ENCODE results near the gene FHIP1A.

The FHIP1A gene

DNA sequence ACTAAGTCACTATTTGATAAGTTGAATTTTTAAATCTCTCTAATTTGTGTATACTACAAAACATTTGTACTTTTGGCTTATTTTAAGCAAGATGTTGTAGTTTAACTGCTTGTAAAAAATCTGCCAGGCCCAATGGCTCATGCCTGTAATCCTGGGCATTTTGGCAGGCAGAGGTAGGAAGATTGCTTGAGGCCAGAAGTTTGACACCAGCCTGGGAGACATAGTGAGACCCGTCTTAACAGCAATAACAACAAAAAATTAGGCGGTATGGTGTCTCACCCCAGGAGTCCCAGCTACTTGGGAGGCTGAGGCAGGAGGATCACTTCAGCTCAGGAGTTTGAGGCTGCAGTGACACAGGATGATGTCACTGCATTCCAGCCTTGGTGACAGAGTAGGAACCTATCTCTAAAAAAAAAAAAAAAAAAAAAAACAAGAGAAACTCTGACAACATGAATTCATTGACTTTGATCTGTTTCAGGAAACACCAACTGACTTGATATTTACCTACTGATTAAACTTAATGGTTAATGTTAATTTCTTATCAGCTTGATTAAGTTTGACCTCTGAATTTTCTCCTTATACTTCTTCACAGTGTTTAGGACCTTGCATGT, 8.9 kb downstream of the FHIP1A start:
- DNase-seq (ENCODE audit: low read depth), result no peak

DNA sequence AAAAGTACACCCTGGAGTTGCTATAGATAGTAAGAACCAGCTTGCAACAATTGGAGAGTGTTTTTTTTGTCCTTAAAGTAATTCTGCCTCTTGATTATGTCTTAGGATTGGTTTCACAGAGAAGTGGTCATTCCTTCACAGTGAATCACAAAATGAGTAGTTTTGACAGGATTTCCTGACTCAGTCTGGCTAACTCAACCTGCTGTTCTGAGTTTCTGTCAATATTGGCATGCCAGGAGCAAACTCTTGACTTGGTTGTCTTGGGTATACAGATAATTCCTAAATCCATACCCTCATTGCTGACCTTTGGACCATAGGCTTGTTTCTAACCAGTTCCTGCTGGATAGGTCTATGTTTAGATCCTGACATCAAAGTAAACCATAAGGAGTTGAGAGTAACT, 9.4 kb downstream of the FHIP1A start:
- no peak for DNase-seq (ENCODE audit: low read depth)

DNA sequence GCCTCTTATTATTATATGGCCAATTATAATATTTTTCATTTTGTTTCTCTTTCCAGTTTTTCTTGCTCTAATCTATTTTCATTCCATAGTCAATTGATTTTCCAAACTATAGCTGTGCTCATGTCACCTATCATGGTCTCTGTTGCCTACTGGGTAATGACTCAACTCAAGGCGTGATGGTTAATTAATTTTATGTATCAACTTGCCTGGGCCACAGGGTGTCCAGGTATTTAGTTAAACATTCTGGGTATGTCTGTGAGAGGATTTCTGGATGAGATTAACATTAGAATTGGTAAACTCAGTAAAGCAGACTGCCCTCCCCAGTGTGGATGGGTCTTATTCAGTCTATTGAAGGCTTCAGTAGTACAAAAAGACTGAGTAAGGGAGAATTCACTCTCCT, 9.9 kb downstream of the FHIP1A start:
- no peak for DNase-seq (ENCODE audit: low read depth)

DNA sequence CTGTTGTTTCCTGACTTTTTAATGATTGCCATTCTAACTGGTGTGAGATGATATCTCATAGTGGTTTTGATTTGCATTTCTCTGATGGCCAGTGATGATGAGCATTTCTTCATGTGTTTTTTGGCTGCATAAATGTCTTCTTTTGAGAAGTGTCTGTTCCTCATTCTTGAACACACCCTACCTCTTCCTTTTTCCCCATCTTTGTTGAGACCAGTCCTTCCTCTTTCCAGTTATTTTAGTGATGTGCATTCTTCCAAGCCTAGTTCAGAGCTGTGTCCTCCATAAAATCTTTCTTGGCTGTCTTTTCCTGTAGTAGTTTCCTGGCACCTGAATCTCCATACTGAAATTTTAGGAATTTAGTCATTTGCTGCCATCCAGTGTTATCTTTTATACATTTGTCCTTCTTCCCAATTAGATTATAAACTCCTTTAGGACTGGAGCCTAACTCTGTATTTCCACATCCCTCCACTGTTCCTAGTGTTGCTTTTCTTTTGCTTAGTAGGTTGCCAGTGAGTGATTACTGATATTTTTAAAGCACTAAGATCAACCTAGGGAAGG, 11.4 kb downstream of the FHIP1A start:
- no peak for DNase-seq (ENCODE audit: low read depth)

DNA sequence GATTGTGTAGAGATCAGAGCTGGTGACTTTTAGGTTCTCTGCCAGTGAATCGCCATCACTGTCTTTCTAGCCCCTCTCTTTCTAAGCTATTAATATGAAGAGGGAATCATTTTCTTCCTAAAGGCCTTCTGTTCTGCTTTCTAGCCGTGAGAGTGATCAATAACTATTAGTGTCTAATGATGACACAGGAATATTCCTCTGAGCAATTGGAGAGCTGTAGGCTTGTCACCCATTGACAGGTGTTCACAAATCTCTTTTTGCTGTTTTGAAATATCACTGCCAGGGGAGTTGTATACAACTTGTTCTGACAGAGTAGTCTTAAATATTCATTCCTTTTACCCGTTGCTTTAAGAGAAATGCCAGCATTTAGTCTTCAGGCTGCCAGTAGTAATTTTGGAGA, 13.9 kb downstream of the FHIP1A start:
- no peak for DNase-seq (ENCODE audit: low read depth)

- no peak for DNase-seq (ENCODE audit: low read depth)
These were observed 17.5 kb downstream of the FHIP1A start for GRCh38 chr4:151426513-151426912.

DNA sequence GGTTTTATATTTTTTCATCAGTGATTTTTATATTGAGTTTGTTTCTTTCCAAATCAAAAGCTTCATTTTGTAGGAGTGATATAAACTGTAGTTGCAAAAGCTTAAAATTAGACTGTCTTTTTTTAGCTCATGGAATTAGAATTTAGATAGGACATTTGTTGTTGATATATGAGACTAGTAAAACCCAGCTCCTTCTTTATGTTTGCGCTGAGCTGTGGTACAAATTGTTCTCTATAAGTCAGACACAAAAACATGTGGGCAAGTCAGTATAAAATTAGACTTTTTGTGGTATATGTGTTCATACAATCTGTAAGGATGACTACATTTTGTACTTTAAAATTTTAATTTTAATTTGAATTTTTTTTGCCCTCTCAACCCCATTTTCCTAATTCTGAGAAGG, 18.3 kb downstream of the FHIP1A start:
- DNase-seq (ENCODE audit: low read depth), result no peak

DNA sequence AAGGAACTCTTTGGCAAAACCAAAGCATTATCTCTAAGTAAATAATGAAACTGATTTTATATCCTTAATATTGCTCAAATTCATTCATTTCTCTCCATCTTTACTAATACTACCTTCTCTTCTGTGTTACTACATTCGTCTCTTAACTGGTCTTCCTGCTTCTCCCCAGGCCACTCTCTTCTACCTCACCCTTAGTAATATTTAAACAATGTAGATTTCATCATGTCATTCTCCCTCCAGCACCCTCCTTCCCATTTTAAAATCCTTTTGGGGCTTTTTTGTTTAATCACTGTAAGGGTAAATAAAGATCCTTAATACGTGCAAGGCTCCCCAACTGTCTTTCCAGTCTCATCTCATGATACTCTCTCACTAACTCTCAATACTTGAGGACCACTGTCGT, 19.4 kb downstream of the FHIP1A start:
- no peak for DNase-seq (ENCODE audit: low read depth)

DNA sequence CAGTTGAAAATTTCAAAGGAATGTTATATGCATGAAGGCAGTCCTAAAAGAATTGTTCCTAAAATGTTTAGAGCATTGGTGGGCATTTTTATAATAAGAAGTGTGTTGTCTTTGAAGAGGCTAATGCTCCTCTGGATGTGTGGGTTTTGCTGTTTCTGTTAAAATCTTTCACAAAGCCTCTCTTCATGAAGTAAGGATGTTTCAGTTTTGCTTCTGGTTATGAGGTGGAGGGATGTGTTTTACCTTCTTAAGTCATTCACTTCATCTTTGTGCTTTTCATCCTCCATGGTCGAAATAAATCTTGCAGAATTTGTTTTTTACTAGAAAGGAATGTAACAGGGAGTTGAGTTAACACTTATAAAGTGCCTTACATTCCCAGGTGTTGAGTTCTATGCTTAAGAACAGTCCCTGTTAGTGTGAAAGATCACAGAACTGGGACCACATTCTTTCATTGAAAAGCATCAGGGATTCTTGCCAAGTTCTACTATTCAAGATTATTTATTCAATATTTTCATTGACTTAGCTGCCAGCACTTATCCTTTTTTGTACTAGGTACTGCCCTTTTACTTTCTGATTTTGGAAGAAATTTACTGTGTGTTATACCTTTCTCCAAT, 21.1 kb downstream of the FHIP1A start:
- no peak for DNase-seq (ENCODE audit: low read depth)

DNA sequence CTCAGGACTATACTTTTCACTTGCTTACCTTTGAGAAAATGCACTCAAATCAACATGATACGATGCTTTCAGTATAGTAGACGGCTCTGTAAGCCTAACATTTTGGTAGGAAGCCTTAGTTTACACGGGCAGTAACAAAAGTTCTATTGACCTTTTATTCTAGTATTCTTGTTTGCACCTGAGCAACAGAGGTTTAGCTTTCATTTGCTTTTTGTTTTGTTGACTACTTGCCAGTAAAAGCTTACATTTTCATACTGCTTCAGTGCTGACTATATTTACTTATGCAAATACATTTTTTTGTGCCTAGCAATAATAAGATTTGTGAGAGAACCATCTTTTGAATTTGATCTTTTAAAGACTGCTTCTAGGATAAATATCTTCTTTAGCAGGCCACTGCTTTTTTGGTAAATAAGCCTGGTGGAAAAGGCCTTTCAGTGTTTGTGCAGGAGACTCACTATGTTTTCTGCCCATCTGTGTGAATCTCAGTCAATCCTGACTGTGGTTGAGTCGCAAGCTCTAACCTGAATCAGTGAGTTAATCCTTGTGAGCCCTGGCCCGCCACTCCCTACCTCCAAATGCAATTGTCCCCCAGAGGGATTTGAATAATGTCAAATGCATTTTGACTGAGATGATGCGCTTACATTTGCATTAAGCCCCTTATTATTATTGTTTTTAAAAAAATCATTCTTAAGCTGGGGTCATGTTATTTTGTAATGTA, 21.9 kb downstream of the FHIP1A start:
- no peak for DNase-seq (ENCODE audit: low read depth)

- no peak for DNase-seq (ENCODE audit: low read depth)
These were observed 22.8 kb downstream of the FHIP1A start for GRCh38 chr4:151431728-151432127.

- DNase-seq (ENCODE audit: low read depth), result no peak
These were observed 23.7 kb downstream of the FHIP1A start for GRCh38 chr4:151432654-151433053.

GRCh38 chr4:151434183-151434860, 25.3 kb downstream of the FHIP1A start:
- no peak for DNase-seq (ENCODE audit: low read depth)

DNA sequence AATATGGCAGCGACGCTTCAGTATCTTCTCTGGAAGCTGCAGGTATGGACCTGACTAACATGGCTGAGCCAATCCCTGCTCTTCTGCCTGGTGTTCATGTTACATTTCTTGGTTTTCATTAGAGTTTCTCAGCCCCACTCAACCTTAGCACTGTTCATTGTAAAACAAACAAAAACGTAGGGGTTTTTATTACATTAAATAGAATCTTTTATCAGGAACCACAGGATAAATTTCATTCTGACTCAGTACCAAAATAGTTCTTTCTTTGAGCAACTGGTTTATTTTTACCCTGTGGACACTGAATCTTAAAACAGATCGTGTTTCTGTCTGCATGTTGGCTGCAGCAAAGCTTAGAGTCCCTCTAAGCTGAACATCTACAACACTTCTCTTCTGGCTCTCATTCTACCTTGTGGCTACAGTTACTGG, 27.1 kb downstream of the FHIP1A start:
- DNase-seq (ENCODE audit: low read depth), result no peak

GRCh38 chr4:151437505-151437904, 28.5 kb downstream of the FHIP1A start:
- no peak for DNase-seq (ENCODE audit: low read depth)

GRCh38 chr4:151438154-151438553, 29.2 kb downstream of the FHIP1A start:
- DNase-seq (ENCODE audit: low read depth), result no peak

- DNase-seq (ENCODE audit: low read depth), result no peak
These were observed 30.3 kb downstream of the FHIP1A start for GRCh38 chr4:151439320-151439719.

- no peak for DNase-seq (ENCODE audit: low read depth)
These were observed 33.0 kb downstream of the FHIP1A start for GRCh38 chr4:151442002-151442401.

DNA sequence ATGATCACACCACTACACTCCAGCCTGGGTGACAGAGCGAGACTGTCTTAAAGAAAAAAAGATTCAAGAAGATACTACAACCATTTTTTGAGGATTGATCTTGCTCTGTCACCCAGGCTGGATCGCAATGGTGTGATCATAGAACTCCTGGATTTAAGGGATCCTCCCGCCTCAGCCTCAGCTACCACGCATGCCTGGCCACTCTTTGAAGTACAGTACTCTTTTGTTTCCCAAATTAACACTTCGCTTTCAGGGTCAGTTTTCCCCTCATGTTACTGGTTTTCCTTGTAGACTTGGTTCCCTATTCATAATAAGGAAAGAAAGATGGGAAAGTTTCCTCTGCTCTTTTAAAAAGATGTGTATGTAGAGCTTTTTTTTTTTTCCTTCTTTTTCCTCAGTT, 34.3 kb downstream of the FHIP1A start:
- DNase-seq (ENCODE audit: low read depth), result no peak

- no peak for DNase-seq (ENCODE audit: low read depth)
These were observed 34.8 kb downstream of the FHIP1A start for GRCh38 chr4:151443752-151444151.

DNA sequence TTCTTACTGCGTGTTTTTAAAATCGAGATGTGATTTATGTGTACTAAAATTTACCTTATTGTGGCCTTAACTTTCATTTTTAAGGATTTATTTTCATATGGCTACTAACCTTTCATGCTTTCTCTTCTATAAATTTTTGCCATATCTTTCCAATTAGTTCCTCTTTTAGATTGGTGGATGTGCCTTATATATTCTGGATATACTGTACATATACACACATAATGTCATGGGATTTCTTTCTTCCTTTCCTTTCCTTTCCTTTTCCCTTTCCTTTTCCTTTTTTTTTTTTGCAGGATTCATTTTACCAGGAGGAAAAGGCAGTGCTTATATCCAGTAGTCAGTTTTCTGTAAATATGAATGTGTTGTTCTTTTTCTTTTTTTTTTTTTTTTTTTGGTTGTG, 37.2 kb downstream of the FHIP1A start:
- DNase-seq (ENCODE audit: low read depth), result no peak

- no peak for DNase-seq (ENCODE audit: low read depth)
These were observed 45.5 kb downstream of the FHIP1A start for GRCh38 chr4:151454513-151454912.

DNA sequence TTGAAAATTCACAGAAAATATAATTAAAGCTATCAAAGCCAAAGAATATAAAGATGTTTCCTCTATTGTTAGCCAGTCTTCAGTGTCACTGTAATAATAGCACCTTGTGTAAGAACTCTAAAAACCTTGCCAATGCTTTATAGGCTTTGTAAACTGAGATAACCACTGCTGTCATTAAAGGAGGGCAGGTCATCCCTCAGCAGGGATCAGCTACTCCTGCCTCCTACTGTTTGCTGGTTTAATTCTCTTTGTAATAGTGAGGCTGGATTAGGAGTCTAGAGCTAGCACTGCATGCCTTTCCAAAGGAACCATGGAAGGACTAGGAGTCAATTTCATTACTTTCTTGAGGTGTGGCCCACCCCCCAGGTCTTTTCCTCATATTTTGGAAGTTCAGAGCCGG, 46.2 kb downstream of the FHIP1A start:
- no peak for DNase-seq (ENCODE audit: low read depth)

Data from stimulated activated CD8-positive, alpha-beta memory T cell treated with anti-CD3 and anti-CD28 coated beads, Interleukin-15, amount 100 ng/mL, for 1 hour (primary cell).